Sigmoid colon (tissue), 7 donors: ENCODE measurements around the gene KCNA2. TPM values are rescaled to one million over a fixed set of nuclear protein-coding genes. Genes with fewer than 3 reads are reported as not detected.

Experiments used
- DNase-seq: peaks from one replicate; pipeline ENCODE4 v3.0.0-alpha.2; 2019
- H3K27ac ChIP-seq, 4 donors: fragments of 200-600 bp; sonication (generic); one replicate each; pipeline ENCODE4 v1.5.1; 2016 to 2019; ENCODE audit warnings: mild to moderate bottlenecking in 1 of 4
- H3K27me3 ChIP-seq, 3 donors: fragments of 200-600 bp; sonication (generic); one replicate each; pipeline ENCODE4 v1.5.1; 2019; ENCODE audit warnings: mild to moderate bottlenecking in 1 of 3
- H3K36me3 ChIP-seq, 4 donors: fragments of 200-600 bp; sonication (generic); one replicate each; pipeline ENCODE4 v1.5.1; 2016 to 2019
- H3K4me1 ChIP-seq, 4 donors: fragments of 200-600 bp; sonication (generic); one replicate each; pipeline ENCODE4 v1.5.1; 2017 to 2019
- H3K4me3 ChIP-seq, 4 donors: fragments of 200-600 bp; sonication (generic); one replicate each; pipeline ENCODE4 v1.5.1; 2017 to 2019; ENCODE audit warnings: mild to moderate bottlenecking in 2 of 4, moderate library complexity in 1 of 4
- H3K9me3 ChIP-seq, 4 donors: fragments of 200-600 bp in 3 of 4; sonication (generic) in 3 of 4; one replicate each; pipeline versions ENCODE4 v1.5.1 to v1.6.1; 2013 to 2019
- CTCF ChIP-seq, 4 experiments: fragments of 450-650 bp in 3 of 4; fragments of 200-600 bp in 1 of 4; IDR thresholded peaks; one replicate each; pipeline ENCODE4 v1.5.1; 2016 to 2019; ENCODE audit warnings: antibody characterized with exemption in 4 of 4, mild to moderate bottlenecking in 3 of 4, moderate library complexity in 2 of 4
- EP300 ChIP-seq, 4 donors: sonication (generic); formaldehyde crosslinking; IDR thresholded peaks; one replicate each; pipeline ENCODE4 v1.6.1; 2017; ENCODE audit warnings: antibody characterized with exemption in 4 of 4
- POLR2A ChIP-seq, 2 donors: fragments of 450-650 bp; IDR thresholded peaks; one replicate each; pipeline ENCODE4 v1.6.1; 2016; ENCODE audit warnings: antibody characterized with exemption in 2 of 2, mild to moderate bottlenecking in 2 of 2, moderate library complexity in 2 of 2
- POLR2AphosphoS5 ChIP-seq, 4 donors: sonication (generic); formaldehyde crosslinking; IDR thresholded peaks; one replicate each; pipeline ENCODE4 v1.6.1; 2017; ENCODE audit warnings: antibody characterized with exemption in 4 of 4
- WGBS, 2 donors: extraction: QIAGEN DNeasy Blood & Tissue Kit; methylation state at CpG; one replicate each; pipeline ENCODE4 v1.1.7; 2013; 5-methylcytosine and 5-hydroxymethylcytosine counted together
- intact Hi-C: fragments of 100-400 bp; cut with DNase I; formaldehyde crosslinking; loops from one replicate; pipeline ENCODE4 v1.15.1; 2023
- polyA plus RNA-seq, 3 donors: library from polyadenylated mRNA; stranded (reverse); fragments of 200-250 nt; gene quantifications; one replicate each; pipeline ENCODE4 v1.2.3, GENCODE V29; 2013
- total RNA-seq, 4 donors: library from RNA; depleted of rRNA; stranded (reverse); fragments of >200 nt; gene quantifications; one replicate each; pipeline ENCODE4 v1.1.0, GENCODE V29; 2016
- donor health status: healthy with polysubstance abuse.
- donor health status: Bipolar disorder and iron deficiency.
- donor health status: healthy.

The KCNA2 gene
- total and polyA plus RNA-seq, 7 donors, result under 0.01 to 5.8 (median 1.2) TPM; not detected in 1

- peaks cover 0 to 3% (median 0%) of the 10 kb centered on the region in 3 donors for H3K27me3 ChIP-seq
- 64 to 66% methylated on average over 4 of the region's 4 CpGs for WGBS, 2 donors
- peak in 2 of 4 donors; percentile 22 to 52 for TF ChIP-seq POLR2AphosphoS5 (IDR thresholded peaks at IDR 0.05)
- no peak for TF ChIP-seq EP300 (IDR thresholded peaks at IDR 0.05)
- no peaks in the 10 kb centered on the region for H3K36me3 ChIP-seq
- intact Hi-C loops, result no loop called here
- peak overlapping the region in 3 of 4 donors; percentile 0 to 18 (median 17) for H3K27ac ChIP-seq
- DNase-seq, result no peak
- no peaks in the 10 kb centered on the region for H3K9me3 ChIP-seq
- no peak overlapping the region for H3K4me3 ChIP-seq
- peaks cover 0 to 15% (median 6%) of the 10 kb centered on the region in 4 donors for H3K4me1 ChIP-seq
These were observed 39.9 kb upstream of the KCNA2 start for GRCh38 chr1:110645821-110646735.

GRCh38 chr1:110645211-110645610, 39.1 kb upstream of the KCNA2 start:
- Histone ChIP-seq H3K27me3 (peaks cover 0 to 3% (median 0%) of the 10 kb centered on the region in 3 donors), H3K4me1 (peaks cover 0 to 15% (median 6%) of the 10 kb centered on the region in 4 donors), H3K9me3 (no peaks in the 10 kb centered on the region), H3K4me3 (no peak overlapping the region), H3K27ac (peak overlapping the region in 2 of 4 donors; percentile 0 to 17), H3K36me3 (no peaks in the 10 kb centered on the region)
- DNase-seq, result no peak
- intact Hi-C loops, result no loop called here
- no peak for TF ChIP-seq CTCF (IDR thresholded peaks at IDR 0.05)
- no peak for TF ChIP-seq EP300 (IDR thresholded peaks at IDR 0.05)
- no peak for TF ChIP-seq POLR2A (IDR thresholded peaks at IDR 0.05)
- no peak for TF ChIP-seq POLR2AphosphoS5 (IDR thresholded peaks at IDR 0.05)

GRCh38 chr1:110643879-110644472, 37.8 kb upstream of the KCNA2 start:
- 13 to 14% methylated on average over 4 of the region's 4 CpGs for WGBS, 2 donors
- no peak overlapping the region for H3K27ac ChIP-seq
- no peak for DNase-seq
- no peaks in the 10 kb centered on the region for H3K36me3 ChIP-seq
- TF ChIP-seq POLR2A (IDR thresholded peaks at IDR 0.05) (no peak), EP300 (IDR thresholded peaks at IDR 0.05) (no peak)
- H3K9me3 ChIP-seq, result no peaks in the 10 kb centered on the region
- no peak overlapping the region for H3K4me3 ChIP-seq
- H3K4me1 ChIP-seq, result peaks cover 0 to 15% (median 6%) of the 10 kb centered on the region in 4 donors
- intact Hi-C loops, result no loop called here
- peaks cover 0 to under 1% (median 0%) of the 10 kb centered on the region in 3 donors for H3K27me3 ChIP-seq

- Histone ChIP-seq H3K9me3 (no peaks in the 10 kb centered on the region), H3K27ac (no peak overlapping the region), H3K4me1 (peaks cover 0 to 5% (median 4%) of the 10 kb centered on the region in 4 donors), H3K4me3 (no peak overlapping the region), H3K27me3 (peaks cover 0 to 6% (median 0%) of the 10 kb centered on the region in 3 donors), H3K36me3 (no peaks in the 10 kb centered on the region)
- DNase-seq, result no peak
- TF ChIP-seq POLR2A (IDR thresholded peaks at IDR 0.05), result no peak
- no peak for TF ChIP-seq CTCF (IDR thresholded peaks at IDR 0.05)
- no peak for TF ChIP-seq EP300 (IDR thresholded peaks at IDR 0.05)
- no peak for TF ChIP-seq POLR2AphosphoS5 (IDR thresholded peaks at IDR 0.05)
- intact Hi-C loops, result no loop called here
- WGBS, 2 donors, result 73 to 74% methylated on average over 2 of the region's 2 CpGs
These were observed 33.7 kb upstream of the KCNA2 start for GRCh38 chr1:110639724-110640386.

GRCh38 chr1:110638556-110638955, 32.4 kb upstream of the KCNA2 start:
- Histone ChIP-seq H3K36me3 (no peaks in the 10 kb centered on the region), H3K9me3 (no peaks in the 10 kb centered on the region), H3K27ac (no peak overlapping the region), H3K4me3 (no peak overlapping the region), H3K4me1 (peaks cover 0 to 16% (median 15%) of the 10 kb centered on the region in 4 donors), H3K27me3 (peaks cover 0 to 6% (median 0%) of the 10 kb centered on the region in 3 donors)
- WGBS, 2 donors, result 76 to 81% methylated on average over 6 of the region's 6 CpGs
- intact Hi-C loops, result no loop called here
- TF ChIP-seq EP300 (IDR thresholded peaks at IDR 0.05) (no peak), POLR2A (IDR thresholded peaks at IDR 0.05) (no peak), POLR2AphosphoS5 (IDR thresholded peaks at IDR 0.05) (no peak), CTCF (IDR thresholded peaks at IDR 0.05) (no peak)
- no peak for DNase-seq
